ENCODE results near the gene PATJ. TPM values are rescaled to one million over a fixed set of nuclear protein-coding genes. Genes with fewer than 3 reads are reported as not detected.

The PATJ gene
- total RNA-seq, 2 donors from 2014 or later, result 74.3 to 81.7 TPM

- Histone ChIP-seq H3K27me3 (ENCODE audit: control insufficient read depth, insufficient read depth, low read length, poor library complexity, severe bottlenecking) (no peaks in the 10 kb centered on the region), H3K9me3 (ENCODE audit: control insufficient read depth, low read length) (peaks cover 50% of the 10 kb centered on the region), H3K9ac (ENCODE audit: extremely low read depth, low read length, poor library complexity, severe bottlenecking) (no peak overlapping the region), H3K4me1 (ENCODE audit: control insufficient read depth, insufficient read depth, low read length) (no peaks in the 10 kb centered on the region), H3K27ac (ENCODE audit: low read depth, low read length) (no peak overlapping the region), H3K36me3 (ENCODE audit: control insufficient read depth, insufficient read depth, low read length) (peaks cover 58% of the 10 kb centered on the region), H3K4me3 (ENCODE audit: low read length) (no peak overlapping the region)
- no peak for DNase-seq
- Mint-ChIP-seq H3K4me3 (no peak overlapping the region), H3K27ac (no peak overlapping the region), H3K27me3 (ENCODE audit: insufficient read depth) (no peaks in the 10 kb centered on the region), H3K9me3 (peaks cover 31% of the 10 kb centered on the region), H3K4me1 (peaks cover 18% of the 10 kb centered on the region), H3K36me3 (ENCODE audit: low read depth) (peaks cover 76% of the 10 kb centered on the region)
- no peak for TF ChIP-seq CTCF (conservative IDR thresholded peaks at IDR 0.05)
- 98 to 100% methylated on average over 1 of the region's 1 CpG for WGBS, 2 experiments (ENCODE audit: insufficient coverage in 1 of 2, insufficient read length in 1 of 2)
These were observed 468.7 kb downstream of the PATJ start for GRCh38 chr1:62210960-62211359.

GRCh38 chr1:62212411-62212810 is 470.1 kb downstream of the PATJ start:
- Histone ChIP-seq H3K27ac (ENCODE audit: low read depth, low read length) (no peak overlapping the region), H3K9ac (ENCODE audit: extremely low read depth, low read length, poor library complexity, severe bottlenecking) (no peak overlapping the region), H3K4me1 (ENCODE audit: control insufficient read depth, insufficient read depth, low read length) (no peaks in the 10 kb centered on the region), H3K9me3 (ENCODE audit: control insufficient read depth, low read length) (peaks cover 43% of the 10 kb centered on the region), H3K36me3 (ENCODE audit: control insufficient read depth, insufficient read depth, low read length) (peaks cover 44% of the 10 kb centered on the region), H3K4me3 (ENCODE audit: low read length) (no peak overlapping the region), H3K27me3 (ENCODE audit: control insufficient read depth, insufficient read depth, low read length, poor library complexity, severe bottlenecking) (no peaks in the 10 kb centered on the region)
- 79 to 91% methylated on average over 3 to 6 of the region's 6 CpGs for WGBS, 2 experiments (ENCODE audit: insufficient coverage in 1 of 2, insufficient read length in 1 of 2)
- no peak overlapping the region for H3K4me3 Mint-ChIP-seq
- peaks cover 12% of the 10 kb centered on the region for H3K4me1 Mint-ChIP-seq
- no peak for TF ChIP-seq CTCF (conservative IDR thresholded peaks at IDR 0.05)
- no peaks in the 10 kb centered on the region for H3K27me3 Mint-ChIP-seq (ENCODE audit: insufficient read depth)
- no peak overlapping the region for H3K27ac Mint-ChIP-seq
- H3K36me3 Mint-ChIP-seq (ENCODE audit: low read depth), result peaks cover 68% of the 10 kb centered on the region
- DNase-seq, result peak; percentile 54
- peaks cover 30% of the 10 kb centered on the region for H3K9me3 Mint-ChIP-seq

- Mint-ChIP-seq H3K27me3 (ENCODE audit: insufficient read depth) (no peaks in the 10 kb centered on the region), H3K4me1 (peaks cover 8% of the 10 kb centered on the region), H3K27ac (peak overlapping the region; percentile 13), H3K4me3 (no peak overlapping the region), H3K9me3 (peaks cover 28% of the 10 kb centered on the region), H3K36me3 (ENCODE audit: low read depth) (peaks cover 68% of the 10 kb centered on the region)
- H3K27ac ChIP-seq (ENCODE audit: low read depth, low read length), result no peak overlapping the region
- H3K27me3 ChIP-seq (ENCODE audit: control insufficient read depth, insufficient read depth, low read length, poor library complexity, severe bottlenecking), result no peaks in the 10 kb centered on the region
- H3K36me3 ChIP-seq (ENCODE audit: control insufficient read depth, insufficient read depth, low read length), result peaks cover 43% of the 10 kb centered on the region
- TF ChIP-seq CTCF (conservative IDR thresholded peaks at IDR 0.05), result no peak
- WGBS, 2 experiments (ENCODE audit: insufficient coverage in 1 of 2, insufficient read length in 1 of 2), result 72 to 77% methylated on average over 4 to 6 of the region's 6 CpGs
- H3K4me1 ChIP-seq (ENCODE audit: control insufficient read depth, insufficient read depth, low read length), result no peaks in the 10 kb centered on the region
- H3K9ac ChIP-seq (ENCODE audit: extremely low read depth, low read length, poor library complexity, severe bottlenecking), result no peak overlapping the region
- peaks cover 35% of the 10 kb centered on the region for H3K9me3 ChIP-seq (ENCODE audit: control insufficient read depth, low read length)
- peak; percentile 66 for DNase-seq
- no peak overlapping the region for H3K4me3 ChIP-seq (ENCODE audit: low read length)
These were observed 471.0 kb downstream of the PATJ start for GRCh38 chr1:62213075-62213914.

Data from endodermal cell (in vitro differentiated cells).